ENCODE measurements around the gene ZNF248. TPM values are rescaled to one million over a fixed set of nuclear protein-coding genes. Genes with fewer than 3 reads are reported as not detected.

The ZNF248 gene
- total RNA-seq, 1 donor: 7.6 TPM

DNA sequence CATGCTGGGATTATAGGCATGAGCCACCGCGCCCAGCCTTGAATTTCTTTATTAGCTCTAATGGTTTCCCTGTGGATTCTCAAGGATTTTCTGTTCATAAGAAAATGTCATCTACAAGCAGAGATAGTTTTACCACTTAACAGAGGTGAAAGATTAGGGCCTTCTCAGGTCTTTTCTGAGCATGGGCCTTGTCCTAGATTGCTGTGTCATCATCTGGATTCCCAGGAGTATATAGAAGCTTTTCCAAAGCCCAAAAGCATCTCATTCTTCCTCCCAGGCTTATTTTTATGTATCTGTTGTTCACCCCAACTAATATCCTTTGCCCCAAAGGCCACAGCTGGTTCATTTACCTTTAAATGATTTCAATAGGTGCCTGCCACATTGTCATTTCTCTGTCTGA lies 13.7 kb upstream of the ZNF248 start:
- TF ChIP-seq, protein P1, sequence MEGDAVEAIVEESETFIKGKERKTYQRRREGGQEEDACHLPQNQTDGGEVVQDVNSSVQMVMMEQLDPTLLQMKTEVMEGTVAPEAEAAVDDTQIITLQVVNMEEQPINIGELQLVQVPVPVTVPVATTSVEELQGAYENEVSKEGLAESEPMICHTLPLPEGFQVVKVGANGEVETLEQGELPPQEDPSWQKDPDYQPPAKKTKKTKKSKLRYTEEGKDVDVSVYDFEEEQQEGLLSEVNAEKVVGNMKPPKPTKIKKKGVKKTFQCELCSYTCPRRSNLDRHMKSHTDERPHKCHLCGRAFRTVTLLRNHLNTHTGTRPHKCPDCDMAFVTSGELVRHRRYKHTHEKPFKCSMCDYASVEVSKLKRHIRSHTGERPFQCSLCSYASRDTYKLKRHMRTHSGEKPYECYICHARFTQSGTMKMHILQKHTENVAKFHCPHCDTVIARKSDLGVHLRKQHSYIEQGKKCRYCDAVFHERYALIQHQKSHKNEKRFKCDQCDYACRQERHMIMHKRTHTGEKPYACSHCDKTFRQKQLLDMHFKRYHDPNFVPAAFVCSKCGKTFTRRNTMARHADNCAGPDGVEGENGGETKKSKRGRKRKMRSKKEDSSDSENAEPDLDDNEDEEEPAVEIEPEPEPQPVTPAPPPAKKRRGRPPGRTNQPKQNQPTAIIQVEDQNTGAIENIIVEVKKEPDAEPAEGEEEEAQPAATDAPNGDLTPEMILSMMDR (IDR thresholded peaks at IDR 0.05; ENCODE audit: extremely low read depth, low read depth, low read length): no peak
- no peak for DNase-seq (ENCODE audit: insufficient read length, low spot score, missing footprints)
- Histone ChIP-seq H3K36me3 (ENCODE audit: insufficient read depth, low read length) (no peaks in the 10 kb centered on the region), H3K9me3 (ENCODE audit: low read depth, low read length) (no peaks in the 10 kb centered on the region), H3K79me2 (ENCODE audit: insufficient read depth, low read length) (no peaks in the 10 kb centered on the region), H3K27me3 (ENCODE audit: insufficient read depth, low read length) (no peaks in the 10 kb centered on the region), H3K27ac (ENCODE audit: low read depth, low read length) (no peak overlapping the region), H2AFZ (ENCODE audit: low read length) (no peak overlapping the region), H4K20me1 (ENCODE audit: insufficient read depth, low read length) (no peaks in the 10 kb centered on the region), H3K4me1 (ENCODE audit: insufficient read depth, low read length) (no peaks in the 10 kb centered on the region), H3K4me3 (ENCODE audit: insufficient read depth, low read length) (no peak overlapping the region), H3K4me2 (ENCODE audit: insufficient read depth, low read length) (no peak overlapping the region)

DNA sequence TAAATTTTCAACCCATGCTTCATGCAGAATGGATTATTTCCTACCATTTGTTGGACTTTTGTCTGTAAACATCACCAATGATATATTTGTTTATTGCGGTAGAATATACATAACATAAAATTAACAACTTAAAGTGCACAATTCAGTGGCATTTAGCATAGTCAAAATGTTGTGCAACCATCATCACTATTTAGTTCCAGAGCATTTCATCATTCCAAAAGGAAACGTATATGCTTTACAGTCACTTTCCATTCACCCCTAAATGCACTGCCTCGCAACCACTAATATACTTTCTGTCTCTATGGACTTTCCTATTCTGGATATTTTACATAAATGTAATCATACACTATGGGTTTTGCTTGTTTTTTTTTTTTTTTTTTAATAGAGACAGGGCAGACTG lies 11.4 kb upstream of the ZNF248 start:
- no peak overlapping the region for H3K27ac ChIP-seq (ENCODE audit: low read depth, low read length)
- TF ChIP-seq, protein P1 (IDR thresholded peaks at IDR 0.05; ENCODE audit: extremely low read depth, low read depth, low read length): no peak
- H3K4me1 ChIP-seq (ENCODE audit: insufficient read depth, low read length): no peaks in the 10 kb centered on the region
- no peaks in the 10 kb centered on the region for H3K27me3 ChIP-seq (ENCODE audit: insufficient read depth, low read length)
- H2AFZ ChIP-seq (ENCODE audit: low read length): no peak overlapping the region
- no peak overlapping the region for H3K4me2 ChIP-seq (ENCODE audit: insufficient read depth, low read length)
- no peaks in the 10 kb centered on the region for H3K79me2 ChIP-seq (ENCODE audit: insufficient read depth, low read length)
- H3K36me3 ChIP-seq (ENCODE audit: insufficient read depth, low read length): no peaks in the 10 kb centered on the region
- no peaks in the 10 kb centered on the region for H3K9me3 ChIP-seq (ENCODE audit: low read depth, low read length)
- no peaks in the 10 kb centered on the region for H4K20me1 ChIP-seq (ENCODE audit: insufficient read depth, low read length)
- no peak overlapping the region for H3K4me3 ChIP-seq (ENCODE audit: insufficient read depth, low read length)
- DNase-seq (ENCODE audit: insufficient read length, low spot score, missing footprints): no peak

DNA sequence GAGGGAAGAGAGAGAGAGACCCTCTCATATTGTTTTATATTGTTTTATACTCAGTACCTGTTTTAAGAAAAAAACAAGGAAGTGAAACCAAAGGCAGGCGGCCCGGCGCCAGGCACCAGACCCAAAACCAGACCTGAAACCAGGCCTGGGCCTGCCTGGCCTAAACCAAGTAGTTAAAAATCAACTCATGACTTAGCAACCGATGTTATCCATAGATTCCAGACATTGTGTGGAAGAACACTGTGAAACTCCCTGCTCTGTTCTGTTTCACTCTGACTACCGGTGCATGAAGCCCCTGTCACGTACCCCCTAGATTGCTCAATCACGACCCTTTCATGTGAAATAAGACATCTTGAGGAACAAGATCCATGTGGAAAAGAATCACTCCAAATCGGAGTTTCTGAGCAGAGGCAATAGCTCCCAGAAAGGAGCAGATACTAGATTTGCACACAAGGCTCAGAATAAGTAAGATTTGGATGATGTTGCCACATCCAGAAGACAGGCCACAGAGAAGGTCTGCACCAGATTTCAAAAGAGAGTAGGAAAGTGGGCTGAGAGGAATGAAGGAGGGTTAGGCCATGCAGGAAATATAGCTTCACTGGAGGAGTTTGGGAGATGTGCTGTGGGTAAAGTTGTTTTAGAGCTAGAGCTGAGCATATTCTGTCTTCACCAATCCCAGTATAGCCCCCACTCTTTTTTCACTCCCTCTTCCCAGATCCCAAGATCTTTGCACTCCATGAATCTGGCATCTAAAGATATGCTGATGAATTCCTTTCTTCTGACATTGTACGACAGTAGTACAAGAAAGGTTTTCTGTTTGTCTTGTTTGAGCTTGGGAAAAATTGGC lies 8.8 kb upstream of the ZNF248 start:
- no peaks in the 10 kb centered on the region for H3K9me3 ChIP-seq (ENCODE audit: low read depth, low read length)
- H3K4me3 ChIP-seq (ENCODE audit: insufficient read depth, low read length): no peak overlapping the region
- peaks cover under 1% of the 10 kb centered on the region for H3K4me1 ChIP-seq (ENCODE audit: insufficient read depth, low read length)
- H4K20me1 ChIP-seq (ENCODE audit: insufficient read depth, low read length): no peaks in the 10 kb centered on the region
- H3K36me3 ChIP-seq (ENCODE audit: insufficient read depth, low read length): no peaks in the 10 kb centered on the region
- no peak overlapping the region for H3K4me2 ChIP-seq (ENCODE audit: insufficient read depth, low read length)
- no peaks in the 10 kb centered on the region for H3K27me3 ChIP-seq (ENCODE audit: insufficient read depth, low read length)
- no peaks in the 10 kb centered on the region for H3K79me2 ChIP-seq (ENCODE audit: insufficient read depth, low read length)
- TF ChIP-seq, protein P1 (IDR thresholded peaks at IDR 0.05; ENCODE audit: extremely low read depth, low read depth, low read length): no peak
- H2AFZ ChIP-seq (ENCODE audit: low read length): no peak overlapping the region
- peak; percentile 62 for DNase-seq (ENCODE audit: insufficient read length, low spot score, missing footprints)
- no peak overlapping the region for H3K27ac ChIP-seq (ENCODE audit: low read depth, low read length)

DNA sequence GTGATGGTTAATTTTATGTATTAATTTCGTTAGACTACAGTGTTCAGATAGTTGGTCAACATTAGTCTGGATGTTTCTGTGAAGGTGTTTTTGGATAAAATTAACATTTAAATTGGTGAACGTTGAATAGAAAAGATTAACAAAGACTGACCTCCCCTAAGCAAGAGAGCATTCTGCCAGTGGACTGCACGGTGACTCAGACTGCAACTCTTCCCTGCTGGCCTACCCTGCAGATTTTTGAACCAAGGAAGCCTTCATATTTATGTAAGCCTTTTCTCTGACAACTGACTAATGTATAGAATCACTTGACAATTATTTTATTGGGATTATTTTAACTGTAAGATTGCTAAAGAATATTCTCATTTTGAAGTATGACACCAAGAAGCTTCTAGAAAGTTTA lies 7.9 kb upstream of the ZNF248 start:
- no peak for DNase-seq (ENCODE audit: insufficient read length, low spot score, missing footprints)
- Histone ChIP-seq H4K20me1 (ENCODE audit: insufficient read depth, low read length) (no peaks in the 10 kb centered on the region), H3K27me3 (ENCODE audit: insufficient read depth, low read length) (no peaks in the 10 kb centered on the region), H3K27ac (ENCODE audit: low read depth, low read length) (no peak overlapping the region), H3K4me3 (ENCODE audit: insufficient read depth, low read length) (no peak overlapping the region), H2AFZ (ENCODE audit: low read length) (no peak overlapping the region), H3K9me3 (ENCODE audit: low read depth, low read length) (no peaks in the 10 kb centered on the region), H3K4me1 (ENCODE audit: insufficient read depth, low read length) (peaks cover 8% of the 10 kb centered on the region), H3K36me3 (ENCODE audit: insufficient read depth, low read length) (no peaks in the 10 kb centered on the region), H3K4me2 (ENCODE audit: insufficient read depth, low read length) (no peak overlapping the region), H3K79me2 (ENCODE audit: insufficient read depth, low read length) (no peaks in the 10 kb centered on the region)
- TF ChIP-seq, protein P1 (IDR thresholded peaks at IDR 0.05; ENCODE audit: extremely low read depth, low read depth, low read length): no peak

All from osteoblast (primary cell).